Fibroblast of skin of right quadriceps (primary cell): ENCODE results near the gene OSTF1.

Source experiments
- DNase-seq: peaks from one replicate; pipeline ENCODE4 v3.0.0-alpha.2; 2013

The OSTF1 gene

GRCh38 chr9:75128535-75128934 is 40.2 kb downstream of the OSTF1 start:
- no peak for DNase-seq

- no peak for DNase-seq
Measured at GRCh38 chr9:75130172-75130571, 41.9 kb downstream of the OSTF1 start.

- peak; percentile 26 for DNase-seq
Measured at GRCh38 chr9:75130621-75131230, 42.4 kb downstream of the OSTF1 start.

- DNase-seq, result no peak
Measured at GRCh38 chr9:75131700-75132099, 43.4 kb downstream of the OSTF1 start.

GRCh38 chr9:75132244-75132643 is 43.9 kb downstream of the OSTF1 start:
- DNase-seq, result no peak

- DNase-seq, result no peak
Measured at GRCh38 chr9:75133396-75133795, 45.1 kb downstream of the OSTF1 start.

DNA sequence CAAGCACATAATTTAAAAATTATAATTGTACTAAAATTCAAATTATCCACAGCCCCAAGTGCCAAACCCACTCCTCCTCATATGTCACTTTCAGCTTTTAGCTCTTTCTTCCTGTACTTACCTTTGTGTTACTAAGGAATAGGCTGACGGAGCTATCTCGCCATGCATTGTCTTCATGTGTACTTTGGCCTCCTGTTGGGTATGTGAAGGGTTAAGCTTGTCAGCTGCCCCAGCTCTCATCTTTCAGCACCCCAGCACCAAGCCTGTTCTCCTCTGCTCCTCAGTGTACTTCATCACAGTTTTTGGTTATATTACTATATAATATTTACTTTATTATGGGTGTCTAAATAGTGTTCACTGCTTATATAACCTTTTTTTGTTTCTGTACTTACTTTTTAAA is 46.2 kb downstream of the OSTF1 start:
- no peak for DNase-seq

DNA sequence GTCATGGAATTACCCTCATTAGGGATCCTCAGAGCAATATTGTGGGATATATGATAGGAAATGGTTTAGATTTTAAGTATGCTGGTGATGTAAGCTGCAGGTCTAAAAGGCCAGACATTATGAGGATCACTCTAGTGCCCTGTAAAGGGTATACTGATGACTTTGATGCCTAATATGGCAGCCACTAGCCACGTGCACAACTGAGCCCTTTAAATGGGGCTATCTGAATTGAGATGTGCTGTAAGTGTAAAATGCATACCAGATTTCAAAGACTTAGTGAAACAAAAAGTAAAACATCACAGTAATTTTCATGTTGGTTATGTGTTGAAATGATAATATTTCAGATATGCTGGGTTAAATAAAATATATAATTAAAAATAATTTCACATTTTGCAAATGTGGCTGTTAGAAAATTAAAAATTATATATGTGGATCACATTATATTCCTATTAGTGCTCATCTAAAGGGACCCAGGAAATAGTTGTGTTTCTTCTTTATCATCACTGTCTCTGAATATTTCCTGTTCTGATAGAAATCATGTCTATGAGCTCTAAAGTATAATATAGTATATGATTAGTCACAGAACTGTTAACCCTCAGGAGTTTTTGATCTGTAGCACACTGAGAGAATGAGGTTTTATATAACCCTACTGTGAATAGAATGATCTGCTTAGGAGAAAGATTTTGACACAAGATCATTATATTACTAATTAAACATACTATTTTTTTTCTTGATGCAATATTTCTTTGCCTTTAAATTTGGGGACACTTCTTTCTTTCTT is 50.1 kb downstream of the OSTF1 start:
- DNase-seq, result no peak

GRCh38 chr9:75139201-75139600 is 50.9 kb downstream of the OSTF1 start:
- DNase-seq, result no peak

DNA sequence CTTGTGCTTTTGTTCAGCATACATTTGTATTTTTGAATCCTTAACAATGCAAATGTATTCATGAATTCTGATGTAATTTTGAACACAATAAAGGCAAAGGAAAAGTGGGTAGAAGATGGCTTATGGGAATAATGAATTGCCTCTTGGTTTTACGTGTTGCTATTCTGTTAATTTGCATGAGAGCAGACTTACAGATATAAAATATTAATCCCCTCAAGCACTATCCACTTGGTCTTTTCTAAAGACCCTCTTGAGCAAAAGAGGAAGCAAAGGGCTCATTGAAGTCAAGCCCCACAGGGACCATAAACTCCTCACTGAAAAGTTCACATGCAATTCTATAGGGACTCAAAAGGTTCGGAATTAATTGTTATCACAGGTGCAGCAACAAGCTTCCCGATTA is 51.9 kb downstream of the OSTF1 start:
- no peak for DNase-seq

- DNase-seq, result no peak
Measured at GRCh38 chr9:75142202-75142601, 53.9 kb downstream of the OSTF1 start.

GRCh38 chr9:75146229-75146628 is 57.9 kb downstream of the OSTF1 start:
- peak; percentile 55 for DNase-seq

GRCh38 chr9:75147638-75148037 is 59.3 kb downstream of the OSTF1 start:
- peak; percentile 26 for DNase-seq

DNA sequence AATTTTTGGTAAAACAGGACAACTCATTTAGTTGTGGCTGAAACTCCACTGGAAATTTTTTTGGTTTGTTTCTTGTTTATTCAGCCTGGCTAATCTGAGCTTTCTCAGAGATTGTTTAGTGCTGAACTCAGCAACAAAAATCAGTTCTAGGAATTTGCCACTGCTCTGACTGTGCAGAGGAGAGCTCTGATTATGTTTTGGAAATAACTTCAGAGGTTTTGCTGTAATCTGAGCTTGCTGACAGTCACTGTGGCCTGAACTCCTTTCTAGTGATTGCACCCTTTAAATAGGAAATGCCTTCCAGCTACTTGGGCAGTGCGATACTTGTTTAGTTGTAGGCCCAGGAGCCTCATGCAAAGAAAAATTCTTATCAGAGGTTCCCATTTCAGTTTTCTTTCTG is 60.2 kb downstream of the OSTF1 start:
- DNase-seq, result peak; percentile 90

- DNase-seq, result peak; percentile 12
Measured at GRCh38 chr9:75149841-75150241, 61.5 kb downstream of the OSTF1 start.

DNA sequence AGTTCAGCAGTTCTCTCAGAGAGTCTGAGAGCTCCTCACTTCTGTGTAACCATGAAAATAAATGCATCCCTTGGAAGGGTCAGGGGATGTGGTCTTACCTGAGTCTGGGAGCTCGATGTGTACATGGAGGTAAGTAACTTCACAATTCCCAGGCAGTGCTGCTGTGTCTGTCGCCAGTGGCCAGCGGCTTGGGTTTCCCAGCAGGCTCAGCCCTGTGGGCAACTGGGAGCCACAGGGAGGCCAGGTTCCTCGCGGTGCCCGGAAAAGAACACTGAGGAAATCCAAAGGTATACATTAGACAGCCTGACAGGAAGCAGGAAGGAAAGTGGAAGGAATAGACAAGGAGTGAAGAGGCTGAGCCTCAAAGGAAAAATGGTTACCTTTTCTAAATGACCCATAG is 62.2 kb downstream of the OSTF1 start:
- DNase-seq, result no peak

DNA sequence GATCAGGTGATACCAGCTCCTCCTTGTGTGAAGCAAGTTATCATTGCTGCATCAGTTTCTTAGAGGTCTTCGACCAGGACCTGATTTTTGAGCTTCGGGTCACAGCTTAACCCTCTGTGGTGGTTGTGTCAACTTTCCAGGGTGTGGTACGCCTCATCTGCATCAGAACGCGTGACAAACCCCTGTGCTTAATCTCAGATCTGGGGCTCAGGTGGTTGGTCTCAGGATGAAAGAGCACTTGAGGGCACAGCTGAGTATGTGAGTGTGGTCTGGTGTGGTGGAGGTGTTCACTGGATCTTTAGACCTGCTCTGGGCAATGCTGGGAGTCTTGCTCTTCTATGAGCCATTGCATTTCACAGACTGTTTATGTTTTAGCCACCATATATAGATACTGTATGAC is 64.1 kb downstream of the OSTF1 start:
- no peak for DNase-seq

DNA sequence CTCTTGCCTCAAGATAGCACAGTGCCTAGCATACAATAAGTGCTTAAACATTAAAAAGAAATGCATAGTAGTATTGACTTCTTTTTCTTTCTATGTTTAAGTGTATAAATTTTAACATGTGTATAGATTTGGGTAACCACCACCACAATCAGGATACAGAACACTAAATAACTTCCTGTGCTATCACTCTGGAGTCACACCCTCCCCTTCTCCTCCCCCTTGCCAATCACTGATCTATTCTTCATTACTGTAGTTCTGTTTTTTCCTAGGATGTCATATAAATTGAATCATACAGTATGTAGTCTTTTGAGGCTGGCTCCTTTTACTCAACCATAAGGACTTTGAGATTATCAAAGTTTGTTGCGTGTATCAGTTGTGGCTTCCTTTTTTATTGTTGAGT is 68.5 kb downstream of the OSTF1 start:
- no peak for DNase-seq

- no peak for DNase-seq
Measured at GRCh38 chr9:75161116-75161857, 73.0 kb downstream of the OSTF1 start.

- no peak for DNase-seq
Measured at GRCh38 chr9:75163764-75164163, 75.5 kb downstream of the OSTF1 start.

GRCh38 chr9:75164573-75164972 is 76.3 kb downstream of the OSTF1 start:
- DNase-seq, result no peak

GRCh38 chr9:75167281-75167680 is 79.0 kb downstream of the OSTF1 start:
- no peak for DNase-seq

DNA sequence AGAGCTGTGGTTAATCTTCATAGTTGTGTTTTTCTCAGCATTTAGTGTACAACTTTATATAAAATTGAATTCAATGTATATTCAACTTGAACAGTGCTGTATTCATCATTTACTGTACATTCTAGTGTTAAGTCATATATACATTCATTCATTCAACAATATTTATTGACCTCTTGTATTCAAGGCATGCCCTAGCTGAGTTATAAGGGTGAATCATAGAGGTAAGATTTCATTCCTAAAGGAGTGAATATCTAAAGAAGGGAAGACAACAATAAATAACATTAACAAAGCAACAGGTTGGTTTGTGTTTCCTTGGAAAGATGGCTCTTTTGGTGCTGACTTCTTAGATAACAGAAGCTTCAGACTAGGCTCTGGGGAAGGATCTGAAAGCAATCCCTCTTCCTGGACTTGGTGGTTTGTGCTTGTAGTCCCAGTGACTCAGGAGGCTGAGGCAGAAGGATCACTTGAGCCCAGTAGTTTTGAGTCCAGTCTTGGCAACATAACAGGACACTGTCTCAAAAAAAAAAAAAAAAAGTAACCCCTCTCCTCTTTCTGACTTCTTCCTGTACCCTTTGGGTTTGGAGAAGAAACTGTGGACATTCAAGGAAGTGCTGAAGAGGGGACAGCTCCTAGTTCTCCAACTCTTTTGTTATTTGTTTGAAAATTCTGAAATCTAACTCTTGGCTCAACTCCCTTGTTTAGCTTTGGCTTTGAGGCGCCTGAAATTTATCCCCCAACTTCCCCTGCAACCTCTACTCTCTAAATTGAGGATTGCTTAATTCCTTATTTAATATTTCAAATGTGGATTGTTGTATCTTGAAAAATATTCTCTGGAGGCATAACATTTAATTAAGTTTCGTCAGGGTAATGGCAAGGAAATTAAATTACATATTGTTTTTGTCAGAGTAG is 80.2 kb downstream of the OSTF1 start:
- DNase-seq, result no peak
